A673 (cell line): ENCODE data around the gene FAM13A. TPM values are rescaled to one million over a fixed set of nuclear protein-coding genes. Genes with fewer than 3 reads are reported as not detected.
"Not testable (repeated sequence)": the region's sequence is repeated elsewhere in the genome, so short reads cannot be mapped to it uniquely, and the experiment has no call there.

Source experiments
- BruUV-seq: library from RNA; stranded (reverse); fragments of 400-500 nt; replicated peaks from 2 replicates; lab custom pipeline; 2021; lab: Mats Ljungman, UMichigan
- CTCF ChIA-PET: fragments of 300-600 bp; sonication (Branson Sonifier 250); formaldehyde crosslinking; loops from one replicate; lab custom pipeline; 2022; ENCODE audit warnings: antibody characterized with exemption; lab: Charles Lee
- POLR2A ChIA-PET: fragments of 300-600 bp; sonication (Branson Sonifier 250); formaldehyde crosslinking; loops from one replicate; lab custom pipeline; 2022; ENCODE audit warnings: antibody characterized with exemption; ENCODE audit not compliant: low non-redundant PET; lab: Charles Lee
- DNase-seq: peaks from one replicate; pipeline ENCODE4 v3.0.0-alpha.2; 2015; ENCODE audit warnings: low spot score
- H3K27ac ChIP-seq: fragments of 200-600 bp; sonication (generic); 2 replicates; pipeline ENCODE4 v1.5.1; 2016; ENCODE audit warnings: mixed run types, low read depth, mild to moderate bottlenecking, mixed read lengths, antibody characterized with exemption, low read length; ENCODE audit not compliant: poor library complexity, severe bottlenecking
- H3K27me3 ChIP-seq: fragments of 200-600 bp; sonication (generic); replicated peaks from 2 replicates; pipeline ENCODE4 v1.6.1; 2017; ENCODE audit warnings: mixed run types, low read depth, mild to moderate bottlenecking, mixed read lengths, antibody characterized with exemption, low read length; ENCODE audit not compliant: insufficient read depth, poor library complexity
- H3K36me3 ChIP-seq: fragments of 200-600 bp; sonication (generic); 2 replicates; pipeline ENCODE4 v1.6.1; 2016; ENCODE audit warnings: mixed run types, mild to moderate bottlenecking, mixed read lengths, antibody characterized with exemption, low read length; ENCODE audit not compliant: insufficient read depth, poor library complexity, severe bottlenecking
- H3K4me1 ChIP-seq: fragments of 200-600 bp; sonication (generic); 2 replicates; pipeline ENCODE4 v1.6.1; 2017; ENCODE audit warnings: mixed run types, mild to moderate bottlenecking, mixed read lengths, antibody characterized with exemption, low read length; ENCODE audit not compliant: insufficient read depth, poor library complexity, severe bottlenecking
- H3K4me3 ChIP-seq: fragments of 200-600 bp; sonication (generic); 2 replicates; pipeline ENCODE4 v1.5.1; 2016; ENCODE audit warnings: low read depth, mixed run types, mild to moderate bottlenecking, mixed read lengths, low read length; ENCODE audit not compliant: poor library complexity, severe bottlenecking
- H3K9me3 ChIP-seq: fragments of 200-600 bp; sonication (generic); 2 replicates; pipeline ENCODE4 v1.6.1; 2016; ENCODE audit warnings: mixed run types, low read depth, mild to moderate bottlenecking, mixed read lengths, antibody characterized with exemption, low read length; ENCODE audit not compliant: poor library complexity, severe bottlenecking
- EZH2 ChIP-seq: fragments of 200-600 bp; sonication (generic); IDR thresholded peaks from 2 replicates; pipeline ENCODE4 v1.6.1; 2017; ENCODE audit warnings: borderline replicate concordance, low read depth, mild to moderate bottlenecking, mixed read lengths, antibody characterized with exemption, low read length; ENCODE audit not compliant: poor library complexity, severe bottlenecking
- intact Hi-C: fragments of 100-400 bp; cut with micrococcal nuclease; formaldehyde crosslinking; loops from one replicate; pipeline ENCODE4 v1.10.0; 2022; ENCODE audit not compliant: unreplicated experiment
- total RNA-seq: library from RNA; stranded (reverse); gene quantifications from 2 replicates; pipeline ENCODE4 v1.2.3, GENCODE V29; 2021
- TF ChIP-seq, protein P1 (sequence below): fragments of 300-800, 200-600 bp; sonication (generic); conservative IDR thresholded peaks from 2 replicates; pipeline ENCODE4 v1.5.1; 2017; ENCODE audit warnings: low read depth, mild to moderate bottlenecking, antibody characterized with exemption, low read length, moderate library complexity, mixed read lengths

The FAM13A gene
- total RNA-seq, 1 experiment from 2014 or later: 15.5 TPM

DNA sequence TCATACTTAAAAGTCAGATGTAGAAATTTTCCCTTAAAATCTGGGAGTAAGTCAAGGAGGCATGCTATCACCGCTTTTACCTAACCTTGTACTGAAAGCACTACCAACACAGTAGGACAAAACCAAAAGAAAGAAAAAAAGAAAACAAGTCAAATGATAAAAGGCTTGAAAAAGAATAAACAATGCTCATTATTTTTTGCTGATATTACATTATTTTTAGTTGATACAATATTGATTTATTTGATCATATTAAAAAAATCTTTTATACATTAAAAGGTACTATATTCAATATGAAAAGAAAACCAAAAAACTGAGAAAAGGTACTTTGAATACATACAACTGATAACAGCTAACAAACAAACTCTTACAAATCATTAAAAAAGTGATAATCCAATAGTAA lies 164.3 kb downstream of the FAM13A start:
- H3K27me3 ChIP-seq: no peaks in the 10 kb centered on the region
- no TSS peak for BruUV-seq
- no peaks in the 10 kb centered on the region for H3K36me3 ChIP-seq
- no peaks in the 10 kb centered on the region for H3K4me1 ChIP-seq
- no peak overlapping the region for H3K27ac ChIP-seq
- CTCF ChIA-PET: no interaction called here
- no peaks in the 10 kb centered on the region for H3K9me3 ChIP-seq
- intact Hi-C loops: no loop called here
- TF ChIP-seq, protein P1, sequence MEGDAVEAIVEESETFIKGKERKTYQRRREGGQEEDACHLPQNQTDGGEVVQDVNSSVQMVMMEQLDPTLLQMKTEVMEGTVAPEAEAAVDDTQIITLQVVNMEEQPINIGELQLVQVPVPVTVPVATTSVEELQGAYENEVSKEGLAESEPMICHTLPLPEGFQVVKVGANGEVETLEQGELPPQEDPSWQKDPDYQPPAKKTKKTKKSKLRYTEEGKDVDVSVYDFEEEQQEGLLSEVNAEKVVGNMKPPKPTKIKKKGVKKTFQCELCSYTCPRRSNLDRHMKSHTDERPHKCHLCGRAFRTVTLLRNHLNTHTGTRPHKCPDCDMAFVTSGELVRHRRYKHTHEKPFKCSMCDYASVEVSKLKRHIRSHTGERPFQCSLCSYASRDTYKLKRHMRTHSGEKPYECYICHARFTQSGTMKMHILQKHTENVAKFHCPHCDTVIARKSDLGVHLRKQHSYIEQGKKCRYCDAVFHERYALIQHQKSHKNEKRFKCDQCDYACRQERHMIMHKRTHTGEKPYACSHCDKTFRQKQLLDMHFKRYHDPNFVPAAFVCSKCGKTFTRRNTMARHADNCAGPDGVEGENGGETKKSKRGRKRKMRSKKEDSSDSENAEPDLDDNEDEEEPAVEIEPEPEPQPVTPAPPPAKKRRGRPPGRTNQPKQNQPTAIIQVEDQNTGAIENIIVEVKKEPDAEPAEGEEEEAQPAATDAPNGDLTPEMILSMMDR: no peak
- TF ChIP-seq EZH2: no peak
- POLR2A ChIA-PET: no interaction called here
- H3K4me3 ChIP-seq: no peak overlapping the region
- DNase-seq: no peak

DNA sequence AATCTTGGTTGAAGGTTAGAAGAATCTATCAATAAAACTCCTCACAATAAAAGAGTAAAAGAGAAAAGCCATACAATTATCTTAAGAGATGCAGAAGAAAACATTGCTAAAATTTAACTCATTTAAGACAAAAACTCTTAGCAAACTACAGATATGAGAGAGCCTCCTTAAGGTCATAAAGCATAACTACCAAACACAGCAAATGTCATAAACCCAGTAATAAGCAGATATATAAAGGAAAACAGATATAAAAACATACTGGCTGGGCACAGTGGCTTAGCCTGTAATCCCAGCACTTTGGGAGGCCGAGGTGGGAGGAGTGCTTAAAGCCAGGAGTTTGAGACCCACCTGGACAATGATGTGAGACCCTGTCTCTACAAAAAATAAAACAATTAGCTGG lies 165.3 kb downstream of the FAM13A start:
- H3K36me3 ChIP-seq: no peaks in the 10 kb centered on the region
- no peaks in the 10 kb centered on the region for H3K9me3 ChIP-seq
- no TSS peak for BruUV-seq
- H3K27ac ChIP-seq: no peak overlapping the region
- TF ChIP-seq, protein P1: no peak
- no peak for TF ChIP-seq EZH2
- no peak for DNase-seq
- no peaks in the 10 kb centered on the region for H3K27me3 ChIP-seq
- H3K4me1 ChIP-seq: no peaks in the 10 kb centered on the region
- H3K4me3 ChIP-seq: no peak overlapping the region
- ChIA-PET CTCF (no interaction called here), POLR2A (no interaction called here)
- intact Hi-C loops: no loop called here

DNA sequence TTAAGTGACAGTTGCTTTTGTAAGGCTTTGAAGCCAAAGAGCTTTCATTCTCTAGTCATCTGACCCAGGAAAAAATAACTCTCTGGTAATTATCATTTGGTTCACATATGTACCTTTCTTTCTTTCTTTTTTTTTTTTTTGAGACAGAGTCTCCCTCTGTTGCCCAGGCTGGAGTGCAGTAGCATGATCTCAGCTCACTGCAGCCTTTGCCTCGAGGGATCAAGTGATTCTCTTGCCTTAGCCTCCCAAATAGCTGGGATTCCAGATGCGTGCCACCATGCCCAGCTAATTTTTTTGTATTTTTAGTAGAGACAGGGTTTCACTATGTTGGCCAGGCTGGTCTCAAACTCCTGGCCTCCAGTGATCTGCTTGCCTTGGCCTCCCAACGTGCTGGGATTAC lies 169.6 kb downstream of the FAM13A start:
- H3K9me3 ChIP-seq, H3K27me3 ChIP-seq, H3K27ac ChIP-seq, DNase-seq, BruUV-seq, H3K4me1 ChIP-seq, CTCF ChIA-PET, intact Hi-C loops, POLR2A ChIA-PET, H3K36me3 ChIP-seq, H3K4me3 ChIP-seq: not testable (repeated sequence)

DNA sequence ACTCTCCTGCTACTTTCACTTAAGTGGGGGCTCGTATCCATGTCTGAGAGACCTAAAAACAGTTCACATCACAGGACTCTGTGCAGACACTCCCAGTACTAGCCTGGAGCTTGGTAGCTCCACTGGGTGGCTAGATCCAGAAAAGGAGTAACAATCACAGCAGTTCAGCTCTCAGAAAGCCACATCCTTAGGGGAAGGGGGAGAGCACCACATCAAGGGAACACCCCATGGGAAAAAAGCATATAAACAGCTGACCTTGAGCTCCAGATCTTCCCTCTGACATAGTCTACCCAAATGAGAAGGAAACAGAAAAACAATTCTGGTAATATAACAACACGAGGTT lies 175.8 kb downstream of the FAM13A start:
- BruUV-seq: no TSS peak
- ChIA-PET POLR2A (no interaction called here), CTCF (no interaction called here)
- Histone ChIP-seq H3K4me3 (no peak overlapping the region), H3K27ac (no peak overlapping the region), H3K4me1 (no peaks in the 10 kb centered on the region), H3K27me3 (no peaks in the 10 kb centered on the region), H3K9me3 (no peaks in the 10 kb centered on the region), H3K36me3 (no peaks in the 10 kb centered on the region)
- no peak for TF ChIP-seq EZH2
- TF ChIP-seq, protein P1: no peak
- DNase-seq: no peak
- intact Hi-C loops: no loop called here
